ENCODE results near the gene DAB1. TPM values are rescaled to one million over a fixed set of nuclear protein-coding genes. Genes with fewer than 3 reads are reported as not detected.

Gene DAB1
- total RNA-seq, 6 donors from 2014 or later: 0.15 to 0.20 TPM; not detected in 4

GRCh38 chr1:57172040-57172439 lies 251.8 kb downstream of the DAB1 start:
- DNase-seq (no peak), ATAC-seq (ENCODE audit: low FRiP score in 2 of 2) (no peak)
- 90 to 91% methylated on average over 1 of the region's 1 CpG for WGBS, 2 donors
- Histone ChIP-seq H3K27me3 (no peaks in the 10 kb centered on the region), H3K36me3 (no peaks in the 10 kb centered on the region), H3K27ac (no peak overlapping the region), H3K4me3 (no peak overlapping the region), H3K9me3 (no peaks in the 10 kb centered on the region), H3K4me1 (no peaks in the 10 kb centered on the region)
- TF ChIP-seq POLR2AphosphoS5 (IDR thresholded peaks at IDR 0.05) (no peak), EP300 (IDR thresholded peaks at IDR 0.05) (no peak), POLR2A (IDR thresholded peaks at IDR 0.05) (no peak), CTCF (IDR thresholded peaks at IDR 0.05) (no peak)

GRCh38 chr1:57167997-57168396 lies 255.9 kb downstream of the DAB1 start:
- TF ChIP-seq EP300 (IDR thresholded peaks at IDR 0.05): no peak
- TF ChIP-seq POLR2A (IDR thresholded peaks at IDR 0.05): no peak
- no peak for TF ChIP-seq POLR2AphosphoS5 (IDR thresholded peaks at IDR 0.05)
- TF ChIP-seq CTCF (IDR thresholded peaks at IDR 0.05): no peak
- H3K27me3 ChIP-seq: no peaks in the 10 kb centered on the region
- 82 to 94% methylated on average over 2 of the region's 2 CpGs for WGBS, 2 donors
- H3K4me3 ChIP-seq: no peak overlapping the region
- no peak overlapping the region for H3K27ac ChIP-seq
- no peaks in the 10 kb centered on the region for H3K9me3 ChIP-seq
- H3K4me1 ChIP-seq: no peaks in the 10 kb centered on the region
- H3K36me3 ChIP-seq: no peaks in the 10 kb centered on the region
- ATAC-seq (ENCODE audit: low FRiP score in 2 of 2) (no peak), DNase-seq (no peak)

- TF ChIP-seq POLR2A (IDR thresholded peaks at IDR 0.05): no peak
- no peak for TF ChIP-seq EP300 (IDR thresholded peaks at IDR 0.05)
- TF ChIP-seq CTCF (IDR thresholded peaks at IDR 0.05): no peak
- no peak for TF ChIP-seq POLR2AphosphoS5 (IDR thresholded peaks at IDR 0.05)
- WGBS, 2 donors: 34 to 51% methylated on average over 1 of the region's 1 CpG
- Histone ChIP-seq H3K4me1 (no peaks in the 10 kb centered on the region), H3K9me3 (no peaks in the 10 kb centered on the region), H3K27me3 (no peaks in the 10 kb centered on the region), H3K4me3 (no peak overlapping the region), H3K36me3 (no peaks in the 10 kb centered on the region), H3K27ac (no peak overlapping the region)
- ATAC-seq (ENCODE audit: low FRiP score in 2 of 2) (no peak), DNase-seq (no peak)
Observed at GRCh38 chr1:57165546-57165945, 258.3 kb downstream of the DAB1 start.

GRCh38 chr1:57164584-57164983 lies 259.3 kb downstream of the DAB1 start:
- H3K27ac ChIP-seq: no peak overlapping the region
- H3K36me3 ChIP-seq: no peaks in the 10 kb centered on the region
- TF ChIP-seq EP300 (IDR thresholded peaks at IDR 0.05) (no peak), POLR2A (IDR thresholded peaks at IDR 0.05) (no peak), POLR2AphosphoS5 (IDR thresholded peaks at IDR 0.05) (no peak), CTCF (IDR thresholded peaks at IDR 0.05) (no peak)
- no peaks in the 10 kb centered on the region for H3K27me3 ChIP-seq
- ATAC-seq (ENCODE audit: low FRiP score in 2 of 2) (no peak), DNase-seq (no peak)
- no peaks in the 10 kb centered on the region for H3K4me1 ChIP-seq
- no peak overlapping the region for H3K4me3 ChIP-seq
- no peaks in the 10 kb centered on the region for H3K9me3 ChIP-seq
- WGBS, 2 donors: 100% methylated on average over 1 of the region's 1 CpG

- DNase-seq (no peak), ATAC-seq (ENCODE audit: low FRiP score in 2 of 2) (no peak)
- H3K4me1 ChIP-seq: no peaks in the 10 kb centered on the region
- no peaks in the 10 kb centered on the region for H3K27me3 ChIP-seq
- no peaks in the 10 kb centered on the region for H3K9me3 ChIP-seq
- H3K27ac ChIP-seq: no peak overlapping the region
- H3K4me3 ChIP-seq: no peak overlapping the region
- no peaks in the 10 kb centered on the region for H3K36me3 ChIP-seq
- WGBS, 2 donors: 68 to 100% methylated on average over 1 of the region's 1 CpG
- TF ChIP-seq EP300 (IDR thresholded peaks at IDR 0.05): no peak
- TF ChIP-seq POLR2AphosphoS5 (IDR thresholded peaks at IDR 0.05): no peak
- TF ChIP-seq POLR2A (IDR thresholded peaks at IDR 0.05): no peak
- no peak for TF ChIP-seq CTCF (IDR thresholded peaks at IDR 0.05)
Observed at GRCh38 chr1:57163789-57164188, 260.1 kb downstream of the DAB1 start.

Data from upper lobe of left lung (tissue), 6 donors.